Peyer's patch (tissue), 4 donors: Measurements from ENCODE around the gene FRMD1. TPM values are rescaled to one million over a fixed set of nuclear protein-coding genes. Genes with fewer than 3 reads are reported as not detected.
"Not testable (repeated sequence)": the region's sequence is repeated elsewhere in the genome, so short reads cannot be mapped to it uniquely, and the experiment has no call there.

Experiments used
- DNase-seq, 3 donors: peaks; one replicate each; pipeline ENCODE4 v3.0.0-alpha.2; 2017 to 2019
- H3K27ac ChIP-seq, 4 donors: fragments of 200-600 bp; sonication (generic); one replicate each; pipeline ENCODE4 v1.5.1; 2016 to 2019
- H3K27me3 ChIP-seq, 2 donors: fragments of 200-600 bp; sonication (generic); one replicate each; pipeline ENCODE4 v1.5.1; 2019
- H3K36me3 ChIP-seq, 3 donors: fragments of 200-600 bp; sonication (generic); one replicate each; pipeline ENCODE4 v1.5.1; 2016 to 2019
- H3K4me1 ChIP-seq, 4 donors: fragments of 200-600 bp; sonication (generic); one replicate each; pipeline ENCODE4 v1.5.1; 2016 to 2019
- H3K4me3 ChIP-seq, 4 donors: fragments of 200-600 bp; sonication (generic); 1 replicate in 3 of 4; 2 replicates in 1 of 4; pipeline ENCODE4 v1.5.1; 2016 to 2019; ENCODE audit warnings: mild to moderate bottlenecking in 1 of 4
- H3K9me3 ChIP-seq, 4 donors: fragments of 200-600 bp; sonication (generic); one replicate each; pipeline ENCODE4 v1.5.1; 2016 to 2019; ENCODE audit warnings: mild to moderate bottlenecking in 1 of 4
- CTCF ChIP-seq, 6 experiments: fragments of 450-650 bp in 4 of 6; fragments of 200-600 bp in 2 of 6; sonication (generic) in 1 of 6; IDR thresholded peaks; one replicate each; pipeline ENCODE4 v1.5.1; 2017 to 2019; ENCODE audit warnings: antibody characterized with exemption in 6 of 6, mild to moderate bottlenecking in 3 of 6, moderate library complexity in 1 of 6
- POLR2A ChIP-seq, 2 donors: fragments of 450-650 bp; IDR thresholded peaks; one replicate each; pipeline ENCODE4 v1.5.1; 2017; ENCODE audit warnings: antibody characterized with exemption in 2 of 2, mild to moderate bottlenecking in 2 of 2, moderate library complexity in 2 of 2
- total RNA-seq, 4 donors: library from RNA; depleted of rRNA; stranded (reverse); fragments of >200 nt; gene quantifications; one replicate each; pipeline ENCODE4 v1.1.0, GENCODE V29; 2016

FRMD1 gene
- total RNA-seq, 4 donors from 2014 or later, result 1.7 to 28.7 (median 15.7) TPM

GRCh38 chr6:168080393-168081077 is 1.5 kb upstream of the FRMD1 start:
- TF ChIP-seq CTCF (IDR thresholded peaks at IDR 0.05), result no peak
- no peak for TF ChIP-seq POLR2A (IDR thresholded peaks at IDR 0.05)
- no peak for DNase-seq
- Histone ChIP-seq H3K36me3 (no peaks in the 10 kb centered on the region), H3K27me3 (no peaks in the 10 kb centered on the region), H3K4me3 (no peak overlapping the region), H3K27ac (no peak overlapping the region), H3K4me1 (peaks cover 0 to 17% (median 0%) of the 10 kb centered on the region in 4 donors), H3K9me3 (no peaks in the 10 kb centered on the region)

- Histone ChIP-seq H3K36me3 (no peaks in the 10 kb centered on the region), H3K4me3 (peak overlapping the region in 3 of 4 donors; percentile 15 to 54 (median 40)), H3K4me1 (peaks cover 0 to 17% (median 0%) of the 10 kb centered on the region in 4 donors), H3K27me3 (no peaks in the 10 kb centered on the region), H3K9me3 (no peaks in the 10 kb centered on the region), H3K27ac (peak overlapping the region in 2 of 4 donors; percentile 22 to 63)
- no peak for DNase-seq
- no peak for TF ChIP-seq POLR2A (IDR thresholded peaks at IDR 0.05)
- TF ChIP-seq CTCF (IDR thresholded peaks at IDR 0.05), result no peak
These were observed 653 bp downstream of the FRMD1 start for GRCh38 chr6:168078175-168078942.

GRCh38 chr6:168077401-168077800 is 1.6 kb downstream of the FRMD1 start:
- H3K36me3 ChIP-seq, H3K4me3 ChIP-seq, H3K9me3 ChIP-seq, H3K27ac ChIP-seq, H3K27me3 ChIP-seq, DNase-seq: not testable (repeated sequence)
- peaks cover 0 to 17% (median 0%) of the 10 kb centered on the region in 4 donors for H3K4me1 ChIP-seq

- Histone ChIP-seq H3K9me3 (no peaks in the 10 kb centered on the region), H3K27me3 (no peaks in the 10 kb centered on the region), H3K4me3 (no peak overlapping the region), H3K27ac (no peak overlapping the region), H3K36me3 (no peaks in the 10 kb centered on the region), H3K4me1 (peaks cover 0 to 17% (median 0%) of the 10 kb centered on the region in 4 donors)
- TF ChIP-seq POLR2A (IDR thresholded peaks at IDR 0.05) (no peak), CTCF (IDR thresholded peaks at IDR 0.05) (no peak)
- DNase-seq, result no peak
These were observed 3.2 kb downstream of the FRMD1 start for GRCh38 chr6:168075787-168076202.

- no peaks in the 10 kb centered on the region for H3K36me3 ChIP-seq
- H3K27me3 ChIP-seq, result no peaks in the 10 kb centered on the region
- no peak overlapping the region for H3K27ac ChIP-seq
- H3K9me3 ChIP-seq, result no peaks in the 10 kb centered on the region
- no peak for TF ChIP-seq CTCF (IDR thresholded peaks at IDR 0.05)
- TF ChIP-seq POLR2A (IDR thresholded peaks at IDR 0.05), result no peak
- no peak for DNase-seq
- H3K4me3 ChIP-seq, result no peak overlapping the region
- H3K4me1 ChIP-seq, result peaks cover 0 to 17% (median 0%) of the 10 kb centered on the region in 4 donors
These were observed 3.8 kb downstream of the FRMD1 start for GRCh38 chr6:168075216-168075615.
